Neural cell (in vitro differentiated cells): ENCODE results near the gene CDC25C. TPM values are rescaled to one million over a fixed set of nuclear protein-coding genes. Genes with fewer than 3 reads are reported as not detected.

Source experiments
- polyA plus RNA-seq: library from polyadenylated mRNA; depleted of rRNA; stranded (reverse); fragments of >200 nt; gene quantifications from 2 replicates; pipeline ENCODE4 v1.2.3, GENCODE V29; 2014

The CDC25C gene
- polyA plus RNA-seq, 1 donor from 2014 or later, result 0.71 TPM

Other genes starting within 250 kb of the CDC25C start
- gene WNT8A, start 247.8 kb downstream of the CDC25C start, polyA plus RNA-seq, result 0.26 and 0.60 TPM in 2 replicates
- 12.8 and 17.0 TPM in 2 replicates for gene NME5, start 192.4 kb downstream of the CDC25C start, polyA plus RNA-seq
- 96.1 and 118 TPM in 2 replicates for gene BRD8, start 153.2 kb downstream of the CDC25C start, polyA plus RNA-seq
- gene KIF20A, start 152.7 kb downstream of the CDC25C start, polyA plus RNA-seq, result 1.9 and 2.1 TPM in 2 replicates
- gene CDC23, start 118.5 kb downstream of the CDC25C start, polyA plus RNA-seq, result 40.8 and 52.9 TPM in 2 replicates
- gene GFRA3, start 57.2 kb downstream of the CDC25C start, polyA plus RNA-seq, result not detected in 2 replicates
- gene FAM53C, start 6.5 kb upstream of the CDC25C start, polyA plus RNA-seq, result 44.2 and 52.1 TPM in 2 replicates
- 58.7 and 60.9 TPM in 2 replicates for gene KDM3B, start 20.9 kb upstream of the CDC25C start, polyA plus RNA-seq
- 146 and 177 TPM in 2 replicates for gene REEP2, start 107.3 kb upstream of the CDC25C start, polyA plus RNA-seq
- gene EGR1, start 133.7 kb upstream of the CDC25C start, polyA plus RNA-seq, result 8.9 and 15.6 TPM in 2 replicates
- gene ETF1, start 211.4 kb upstream of the CDC25C start, polyA plus RNA-seq, result 56.9 and 62.1 TPM in 2 replicates
- gene HSPA9, start 243.6 kb upstream of the CDC25C start, polyA plus RNA-seq, result 270 and 280 TPM in 2 replicates